GM21717 (cell line): Measurements from ENCODE around the gene NOL8.

Experiments
- ATAC-seq: cut with Tn5 transposase; IDR thresholded peaks from one replicate; pipeline ENCODE4 v1.9.1; 2021; ENCODE audit warnings: mild to moderate bottlenecking, moderate library complexity; ENCODE audit not compliant: unreplicated experiment

NOL8 gene

DNA sequence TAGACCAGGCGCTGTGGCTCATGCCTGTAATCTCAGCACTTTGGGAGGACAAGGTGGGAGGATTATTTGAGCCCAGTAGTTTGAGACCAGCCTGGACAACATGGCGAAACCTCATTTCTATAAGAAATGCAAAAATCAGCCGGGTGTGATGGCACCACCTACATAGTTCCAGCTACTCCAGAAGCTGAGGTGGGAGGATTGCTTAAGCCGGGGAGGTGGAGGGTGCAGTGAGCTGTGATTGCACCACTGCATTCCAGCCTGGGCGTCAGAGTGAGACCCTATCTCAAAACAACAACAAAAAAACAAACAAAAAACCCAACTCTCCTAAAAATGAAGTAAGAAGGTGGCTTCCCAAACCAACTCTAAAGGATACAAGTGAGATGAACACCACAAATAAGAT, 54.6 kb downstream of the NOL8 start:
- ATAC-seq = no peak

DNA sequence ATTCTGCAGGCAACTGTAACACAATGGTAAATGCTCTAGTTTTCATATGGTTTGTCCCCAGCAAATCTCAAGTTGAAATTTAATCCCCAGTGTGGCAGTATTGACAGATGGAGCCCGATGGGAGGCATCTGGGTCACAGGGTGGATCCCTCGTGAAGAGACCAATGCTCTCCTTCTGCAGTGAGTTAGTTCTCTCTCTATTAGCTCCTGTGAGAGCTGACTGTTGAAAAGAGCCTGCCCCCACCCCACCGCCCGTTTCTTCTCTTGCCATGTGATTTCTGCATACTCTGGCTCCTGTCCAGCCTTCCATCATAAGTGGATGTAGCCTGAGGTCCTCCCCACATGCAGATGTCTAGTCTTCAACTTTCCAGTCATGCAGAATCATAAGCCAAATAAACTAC, 58.7 kb downstream of the NOL8 start:
- no peak for ATAC-seq

- no peak for ATAC-seq
Observed at GRCh38 chr9:92265154-92265553, 60.0 kb downstream of the NOL8 start.

- no peak for ATAC-seq
Observed at GRCh38 chr9:92263131-92263530, 62.0 kb downstream of the NOL8 start.

GRCh38 chr9:92257327-92257726, 67.8 kb downstream of the NOL8 start:
- no peak for ATAC-seq

DNA sequence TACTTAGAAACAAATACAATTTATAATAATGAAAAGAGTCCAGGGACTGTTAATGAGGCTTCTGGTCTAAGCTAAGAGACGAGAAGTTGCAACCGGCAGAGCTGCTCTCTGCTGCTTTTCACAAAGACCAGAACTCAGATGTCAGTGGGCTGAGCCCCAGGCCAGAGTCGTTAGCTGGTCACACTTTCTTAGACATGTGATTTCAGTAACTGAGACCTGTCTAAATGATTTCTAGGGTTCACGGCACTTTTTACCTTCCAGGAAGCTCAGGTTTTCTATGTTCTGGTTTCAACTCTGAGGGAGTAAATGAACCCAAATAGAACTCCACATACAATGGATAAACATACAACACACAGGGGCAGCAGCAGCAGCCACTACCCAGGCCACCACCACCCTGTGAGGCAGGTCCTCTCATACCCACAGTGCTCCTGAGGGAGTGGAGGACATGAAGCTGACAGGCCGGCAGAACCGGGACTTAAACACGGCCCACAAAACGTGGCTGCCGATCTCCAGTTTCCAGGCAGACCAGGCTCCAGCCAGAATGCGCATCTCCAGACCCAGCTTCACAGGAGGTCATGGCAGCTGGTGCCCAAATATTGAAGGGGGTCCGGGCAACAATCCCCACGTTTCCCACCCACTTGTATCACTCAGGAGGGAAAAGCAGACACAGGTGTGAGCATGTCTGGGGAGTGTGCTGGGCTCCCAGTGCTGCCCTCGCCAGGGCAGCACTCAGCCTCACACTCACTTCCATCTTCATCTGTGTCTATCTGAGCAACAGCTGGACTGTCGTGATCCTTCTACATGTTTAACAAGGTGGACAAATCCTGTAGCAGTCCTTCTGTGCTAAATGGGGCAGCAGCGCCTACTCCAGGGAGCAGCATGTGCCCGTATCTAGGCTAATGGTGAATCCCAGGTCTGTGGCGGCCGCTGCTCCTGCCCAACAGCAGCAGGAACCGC, 70.5 kb downstream of the NOL8 start:
- no peak for ATAC-seq

DNA sequence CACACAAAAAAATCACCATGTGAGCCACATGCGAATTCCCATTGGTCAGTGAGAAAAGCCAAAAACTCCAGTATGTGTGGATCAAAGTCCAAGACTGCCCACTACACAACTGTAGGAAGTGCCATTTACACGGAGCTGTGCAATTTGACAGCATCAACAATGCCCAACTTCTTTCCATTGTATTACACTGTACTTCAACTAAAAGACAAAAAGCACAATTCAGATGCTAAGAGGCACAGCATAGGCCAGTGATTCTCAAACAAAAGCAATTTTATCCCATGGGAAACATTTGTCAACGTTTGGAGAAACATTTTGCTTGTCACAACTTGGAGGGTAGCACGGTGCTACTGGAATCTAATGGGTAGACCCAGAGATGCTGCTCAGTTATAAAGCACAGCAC, 71.5 kb downstream of the NOL8 start:
- no peak for ATAC-seq

- no peak for ATAC-seq
Observed at GRCh38 chr9:92247981-92248380, 77.2 kb downstream of the NOL8 start.
